A673 (cell line): Measurements from ENCODE around the gene MTCH1.

Experiments used
- EZH2 ChIP-seq: fragments of 200-600 bp; sonication (generic); IDR thresholded peaks from 2 replicates; pipeline ENCODE4 v1.6.1; 2017; ENCODE audit warnings: borderline replicate concordance, low read depth, mild to moderate bottlenecking, mixed read lengths, antibody characterized with exemption, low read length; ENCODE audit not compliant: poor library complexity, severe bottlenecking
- TF ChIP-seq, protein P1 (sequence below): fragments of 300-800, 200-600 bp; sonication (generic); conservative IDR thresholded peaks from 2 replicates; pipeline ENCODE4 v1.5.1; 2017; ENCODE audit warnings: low read depth, mild to moderate bottlenecking, antibody characterized with exemption, low read length, moderate library complexity, mixed read lengths

- TF ChIP-seq, protein P1, sequence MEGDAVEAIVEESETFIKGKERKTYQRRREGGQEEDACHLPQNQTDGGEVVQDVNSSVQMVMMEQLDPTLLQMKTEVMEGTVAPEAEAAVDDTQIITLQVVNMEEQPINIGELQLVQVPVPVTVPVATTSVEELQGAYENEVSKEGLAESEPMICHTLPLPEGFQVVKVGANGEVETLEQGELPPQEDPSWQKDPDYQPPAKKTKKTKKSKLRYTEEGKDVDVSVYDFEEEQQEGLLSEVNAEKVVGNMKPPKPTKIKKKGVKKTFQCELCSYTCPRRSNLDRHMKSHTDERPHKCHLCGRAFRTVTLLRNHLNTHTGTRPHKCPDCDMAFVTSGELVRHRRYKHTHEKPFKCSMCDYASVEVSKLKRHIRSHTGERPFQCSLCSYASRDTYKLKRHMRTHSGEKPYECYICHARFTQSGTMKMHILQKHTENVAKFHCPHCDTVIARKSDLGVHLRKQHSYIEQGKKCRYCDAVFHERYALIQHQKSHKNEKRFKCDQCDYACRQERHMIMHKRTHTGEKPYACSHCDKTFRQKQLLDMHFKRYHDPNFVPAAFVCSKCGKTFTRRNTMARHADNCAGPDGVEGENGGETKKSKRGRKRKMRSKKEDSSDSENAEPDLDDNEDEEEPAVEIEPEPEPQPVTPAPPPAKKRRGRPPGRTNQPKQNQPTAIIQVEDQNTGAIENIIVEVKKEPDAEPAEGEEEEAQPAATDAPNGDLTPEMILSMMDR: peak; percentile 58
- no peak for TF ChIP-seq EZH2
Observed at GRCh38 chr6:36979347-36979742, 6.7 kb downstream of the MTCH1 start.
